Measurements from ENCODE around the gene AKAP13. TPM values are rescaled to one million over a fixed set of nuclear protein-coding genes. Genes with fewer than 3 reads are reported as not detected.
"Not testable (repeated sequence)": the region's sequence is repeated elsewhere in the genome, so short reads cannot be mapped to it uniquely, and the experiment has no call there.

Gene AKAP13
- total RNA-seq, 1 experiment from 2014 or later: 75.3 TPM

- no peak overlapping the region for H3K4me3 ChIP-seq
- H3K4me1 ChIP-seq: peaks cover 3% of the 10 kb centered on the region; the same call in 1 of the 2 replicates
- no peak overlapping the region for H3K27ac ChIP-seq
- H3K27me3 ChIP-seq: no peaks in the 10 kb centered on the region
- DNase-seq: peak; percentile 12 to 37
- no peaks in the 10 kb centered on the region for H3K9me3 ChIP-seq (replicated peaks)
- H3K36me3 ChIP-seq: peaks cover 8% of the 10 kb centered on the region
Measured at GRCh38 chr15:85527895-85528294, 147.5 kb downstream of the AKAP13 start.

GRCh38 chr15:85530079-85530478 lies 149.7 kb downstream of the AKAP13 start:
- H3K4me1 ChIP-seq: peaks cover 3% of the 10 kb centered on the region; the same call in 1 of the 2 replicates
- no peaks in the 10 kb centered on the region for H3K27me3 ChIP-seq
- H3K27ac ChIP-seq: no peak overlapping the region
- peaks cover 14% of the 10 kb centered on the region for H3K36me3 ChIP-seq
- H3K9me3 ChIP-seq (replicated peaks): no peaks in the 10 kb centered on the region
- no peak for DNase-seq
- no peak overlapping the region for H3K4me3 ChIP-seq

DNA sequence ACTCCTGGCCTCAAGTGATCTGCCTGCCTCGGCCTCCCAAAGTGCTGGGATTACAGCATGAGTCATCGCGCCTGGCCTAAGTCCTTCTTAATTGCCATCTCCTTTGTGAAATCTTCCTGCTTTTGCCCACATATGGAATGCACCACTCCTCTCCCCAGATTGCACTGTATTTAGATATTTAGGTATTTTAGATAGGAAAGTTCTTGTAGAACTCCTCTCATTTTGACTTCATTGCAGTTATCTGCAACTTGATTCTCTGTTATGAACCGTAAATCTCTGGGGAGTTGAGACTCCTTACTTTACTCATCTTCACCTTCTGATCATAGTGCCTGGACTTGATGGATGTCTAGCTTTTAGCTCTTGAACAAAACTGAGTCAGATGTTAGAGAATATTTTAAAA lies 150.7 kb downstream of the AKAP13 start:
- DNase-seq: no peak

DNA sequence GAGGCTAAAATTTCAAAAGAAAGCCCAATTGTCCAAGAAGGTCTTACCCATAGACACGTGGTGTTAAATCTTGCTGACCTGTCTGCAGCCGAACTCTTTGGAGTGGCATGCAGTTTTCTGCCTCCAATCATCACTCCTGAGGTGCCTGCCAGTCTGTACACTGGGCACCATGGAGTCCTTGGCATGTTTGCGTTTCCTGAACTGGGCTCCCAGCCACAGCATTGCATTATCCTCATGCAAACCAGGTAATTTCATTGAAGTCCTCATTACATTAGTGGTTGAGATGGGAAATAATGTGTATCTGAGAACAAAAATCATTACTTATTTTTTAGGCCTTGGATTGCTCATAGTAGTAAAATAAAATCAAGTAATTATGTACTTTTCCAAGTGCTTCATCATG lies 152.3 kb downstream of the AKAP13 start:
- Histone ChIP-seq H3K27me3 (no peaks in the 10 kb centered on the region), H3K4me1 (peaks cover 3% of the 10 kb centered on the region; the same call in 1 of the 2 replicates), H3K27ac (no peak overlapping the region), H3K36me3 (peaks cover 14% of the 10 kb centered on the region), H3K4me3 (no peak overlapping the region), H3K9me3 (replicated peaks) (no peaks in the 10 kb centered on the region)
- no peak for DNase-seq

More for the DNA sequence above, 150.7 kb downstream of the AKAP13 start:
- peaks cover 14% of the 10 kb centered on the region for H3K36me3 ChIP-seq
- no peaks in the 10 kb centered on the region for H3K27me3 ChIP-seq
- no peaks in the 10 kb centered on the region for H3K9me3 ChIP-seq (replicated peaks)
- H3K4me1 ChIP-seq: peaks cover 3% of the 10 kb centered on the region; the same call in 1 of the 2 replicates
- H3K4me3 ChIP-seq: no peak overlapping the region
- no peak overlapping the region for H3K27ac ChIP-seq

DNA sequence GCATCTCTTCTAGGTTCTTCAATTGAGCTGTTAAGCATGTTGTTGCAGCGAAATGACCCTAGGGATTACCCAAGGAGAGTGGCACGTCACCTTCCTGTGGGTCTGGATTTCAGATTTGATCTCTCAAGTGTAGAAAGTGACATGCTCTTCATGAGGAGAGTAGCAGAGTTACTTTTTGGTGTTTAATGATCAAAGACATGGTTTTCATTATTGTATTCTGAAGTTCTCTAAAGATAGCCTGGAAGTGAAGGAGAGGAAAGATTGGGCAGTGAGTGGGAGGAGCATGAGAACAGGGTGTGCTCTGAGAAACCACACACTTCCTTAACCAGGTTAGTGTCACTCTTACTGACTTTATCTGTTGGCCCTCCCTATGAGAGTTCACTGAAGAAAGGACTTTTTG lies 153.6 kb downstream of the AKAP13 start:
- H3K36me3 ChIP-seq: peaks cover 12% of the 10 kb centered on the region
- no peak for DNase-seq
- H3K4me3 ChIP-seq: no peak overlapping the region

DNA sequence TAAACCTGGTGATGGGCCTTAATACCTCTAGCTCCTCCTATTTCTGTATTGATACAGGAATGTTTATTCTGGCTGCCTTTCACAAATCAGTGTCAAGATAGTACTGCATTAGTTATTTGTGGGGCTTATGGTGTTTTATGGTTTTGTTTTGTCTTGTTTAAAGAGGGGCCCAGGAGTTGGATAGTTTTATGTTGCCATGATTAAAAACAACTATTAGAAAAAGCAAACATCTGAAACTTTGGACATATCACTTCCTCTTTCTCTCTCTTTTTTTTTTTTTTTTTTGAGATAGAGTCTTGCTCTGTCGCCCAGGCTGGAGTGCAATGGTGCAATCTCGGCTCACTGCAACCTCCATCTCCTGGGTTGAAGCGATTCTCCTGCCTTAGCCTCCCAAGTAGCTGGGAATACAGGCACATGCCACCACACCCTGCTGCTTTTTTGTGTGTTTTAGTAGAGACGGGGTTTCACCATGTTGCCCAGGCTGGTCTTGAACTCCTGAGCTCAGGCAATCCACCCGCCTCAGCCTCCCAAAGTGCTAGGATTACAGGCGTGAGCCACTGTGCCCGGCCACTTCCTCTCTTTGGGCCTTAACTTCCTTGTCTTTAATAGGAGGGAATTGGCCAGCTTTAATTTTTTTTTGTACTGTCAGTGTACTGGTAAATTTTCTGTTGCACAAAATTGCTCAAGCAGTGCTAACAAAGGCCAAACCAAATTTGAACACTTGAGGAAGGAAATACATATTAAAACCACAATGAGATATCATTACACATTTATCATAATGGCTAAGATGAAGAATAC lies 155.3 kb downstream of the AKAP13 start:
- H3K27me3 ChIP-seq; H3K9me3 ChIP-seq (replicated peaks); H3K27ac ChIP-seq; DNase-seq; H3K4me3 ChIP-seq; H3K36me3 ChIP-seq; H3K4me1 ChIP-seq: not testable (repeated sequence)

More for the DNA sequence above, 153.6 kb downstream of the AKAP13 start:
- Histone ChIP-seq H3K4me1 (no peaks in the 10 kb centered on the region), H3K27ac (no peak overlapping the region), H3K9me3 (replicated peaks) (no peaks in the 10 kb centered on the region), H3K27me3 (no peaks in the 10 kb centered on the region)

DNA sequence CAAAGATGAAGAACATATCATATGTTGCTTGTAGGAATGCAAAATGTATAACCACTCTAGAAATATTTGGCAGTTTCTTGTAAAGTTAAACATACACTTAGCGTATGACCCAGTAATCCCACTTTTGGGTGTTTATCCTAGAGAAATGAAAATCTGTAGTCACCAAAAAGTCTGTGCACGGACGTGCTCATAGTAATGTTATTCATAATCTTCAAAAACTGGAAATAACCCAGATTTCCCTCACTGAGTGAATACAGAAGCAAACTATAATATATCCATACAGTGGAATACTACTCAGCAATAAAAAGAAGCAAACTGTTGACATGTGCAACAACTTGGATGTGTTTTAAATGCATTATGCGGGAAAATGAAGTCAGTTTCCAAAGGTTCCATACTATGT lies 155.9 kb downstream of the AKAP13 start:
- Histone ChIP-seq H3K36me3 (peaks cover 9% of the 10 kb centered on the region), H3K4me1 (peaks cover 7% of the 10 kb centered on the region; the same call in 1 of the 2 replicates), H3K27me3 (no peaks in the 10 kb centered on the region), H3K9me3 (replicated peaks) (no peaks in the 10 kb centered on the region), H3K27ac (no peak overlapping the region), H3K4me3 (no peak overlapping the region)
- no peak for DNase-seq

DNA sequence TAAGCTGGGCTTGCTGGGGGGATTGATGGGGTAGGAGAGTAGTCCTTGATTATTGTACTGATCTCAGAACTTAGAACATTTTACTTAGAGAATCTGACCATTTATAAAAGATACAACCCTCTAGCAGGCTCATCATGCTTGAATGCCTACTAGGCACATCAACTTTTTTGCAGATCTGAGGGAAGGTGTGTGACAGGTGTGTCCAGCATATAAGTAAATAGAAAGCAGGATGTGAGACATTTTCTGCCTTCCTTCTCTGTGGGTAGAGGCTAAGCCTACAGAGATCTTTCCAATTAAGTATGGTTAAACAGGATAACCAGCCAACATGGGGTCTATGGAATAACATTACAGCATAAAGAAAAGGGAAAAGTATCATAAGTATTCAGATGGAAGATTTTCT lies 159.1 kb downstream of the AKAP13 start:
- Histone ChIP-seq H3K27ac (no peak overlapping the region), H3K27me3 (no peaks in the 10 kb centered on the region), H3K4me3 (no peak overlapping the region), H3K4me1 (peaks cover 14% of the 10 kb centered on the region; the same call in 1 of the 2 replicates), H3K36me3 (peaks cover 5% of the 10 kb centered on the region; the same call in 1 of the 2 replicates), H3K9me3 (replicated peaks) (no peaks in the 10 kb centered on the region)
- peak in 1 of 2 experiments; percentile 29 for DNase-seq

GRCh38 chr15:85540085-85540797 lies 159.8 kb downstream of the AKAP13 start:
- no peaks in the 10 kb centered on the region for H3K27me3 ChIP-seq
- H3K27ac ChIP-seq: no peak overlapping the region
- H3K36me3 ChIP-seq: peaks cover 11% of the 10 kb centered on the region; the same call in 1 of the 2 replicates
- peak in 1 of 2 experiments; percentile 17 for DNase-seq
- no peak overlapping the region for H3K4me3 ChIP-seq
- peaks cover 14% of the 10 kb centered on the region; the same call in 1 of the 2 replicates for H3K4me1 ChIP-seq
- H3K9me3 ChIP-seq (replicated peaks): no peaks in the 10 kb centered on the region

DNA sequence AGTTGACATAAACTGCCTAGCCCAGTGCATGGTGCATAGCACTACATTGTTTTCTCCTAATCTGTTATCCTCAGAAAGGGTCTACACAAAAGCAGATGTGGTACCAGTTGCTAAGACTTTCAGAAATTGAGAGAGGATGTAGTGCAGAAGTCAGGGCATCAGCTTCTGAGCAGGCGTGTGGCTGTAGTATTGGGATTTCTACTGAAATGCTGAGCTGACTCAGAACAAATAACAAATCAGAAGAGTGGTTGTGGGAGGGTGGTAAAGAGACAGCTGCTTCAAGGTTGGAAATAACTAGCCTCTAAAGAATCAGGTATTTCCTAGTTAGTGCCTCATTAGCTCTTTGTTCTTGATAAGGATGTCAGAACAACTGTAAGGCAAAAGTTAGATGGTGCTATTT lies 161.3 kb downstream of the AKAP13 start:
- no peak for DNase-seq
- H3K27me3 ChIP-seq: no peaks in the 10 kb centered on the region
- H3K36me3 ChIP-seq: peaks cover 14% of the 10 kb centered on the region
- H3K4me1 ChIP-seq: peaks cover 14% of the 10 kb centered on the region; the same call in 1 of the 2 replicates
- H3K9me3 ChIP-seq (replicated peaks): no peaks in the 10 kb centered on the region
- H3K4me3 ChIP-seq: no peak overlapping the region
- no peak overlapping the region for H3K27ac ChIP-seq

DNA sequence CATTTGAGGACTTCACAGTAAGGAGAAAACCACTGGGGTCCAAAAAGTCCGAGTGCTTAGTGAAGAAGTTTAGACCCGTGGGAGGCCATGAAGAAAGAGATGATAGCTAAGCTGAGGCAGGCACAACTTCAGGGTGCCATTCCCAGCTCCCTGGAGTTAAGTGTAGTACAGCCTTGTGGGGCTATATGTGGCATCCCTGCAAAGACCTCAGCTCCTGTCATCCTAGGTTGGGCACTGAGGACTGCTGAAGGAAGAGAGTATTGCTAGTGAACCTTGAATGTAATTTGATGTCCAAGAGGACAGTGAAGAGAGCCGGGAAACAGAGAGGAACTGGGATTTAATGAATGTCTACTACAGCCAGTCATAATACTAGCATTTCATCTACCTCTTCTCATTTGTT lies 162.1 kb downstream of the AKAP13 start:
- peaks cover 14% of the 10 kb centered on the region; the same call in 1 of the 2 replicates for H3K4me1 ChIP-seq
- no peak overlapping the region for H3K4me3 ChIP-seq
- no peaks in the 10 kb centered on the region for H3K27me3 ChIP-seq
- H3K27ac ChIP-seq: no peak overlapping the region
- no peaks in the 10 kb centered on the region for H3K9me3 ChIP-seq (replicated peaks)
- H3K36me3 ChIP-seq: peaks cover 14% of the 10 kb centered on the region
- no peak for DNase-seq

DNA sequence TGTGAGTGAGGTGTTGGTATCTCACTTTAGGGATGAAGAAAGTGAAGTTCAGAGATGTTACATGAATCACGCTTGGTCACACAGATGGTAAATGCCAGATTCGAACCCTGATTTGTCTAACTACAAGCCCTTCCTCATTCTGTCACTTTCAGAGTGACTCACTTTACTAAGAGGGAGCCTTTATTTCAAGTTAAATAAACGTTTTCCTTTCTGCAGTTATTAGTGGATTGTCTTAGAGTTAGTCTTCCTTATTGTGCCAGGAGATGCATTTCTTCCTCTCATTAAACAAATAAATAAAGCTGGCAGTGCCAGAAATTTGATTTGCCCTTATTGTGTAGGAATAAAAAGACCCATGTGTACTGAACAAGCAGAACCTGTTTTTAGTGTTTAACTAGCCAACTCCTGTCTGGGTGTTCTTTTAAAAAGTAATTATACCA lies 162.5 kb downstream of the AKAP13 start:
- H3K27me3 ChIP-seq: no peaks in the 10 kb centered on the region
- no peak for DNase-seq
- H3K9me3 ChIP-seq (replicated peaks): no peaks in the 10 kb centered on the region
- H3K36me3 ChIP-seq: peaks cover 14% of the 10 kb centered on the region
- H3K4me3 ChIP-seq: no peak overlapping the region
- no peak overlapping the region for H3K27ac ChIP-seq
- H3K4me1 ChIP-seq: peaks cover 14% of the 10 kb centered on the region; the same call in 1 of the 2 replicates

GRCh38 chr15:85543741-85544155 lies 163.3 kb downstream of the AKAP13 start:
- H3K27ac ChIP-seq: no peak overlapping the region
- no peaks in the 10 kb centered on the region for H3K9me3 ChIP-seq (replicated peaks)
- H3K27me3 ChIP-seq: no peaks in the 10 kb centered on the region
- H3K36me3 ChIP-seq: peaks cover 14% of the 10 kb centered on the region
- H3K4me1 ChIP-seq: peaks cover 14% of the 10 kb centered on the region; the same call in 1 of the 2 replicates
- no peak for DNase-seq
- no peak overlapping the region for H3K4me3 ChIP-seq

DNA sequence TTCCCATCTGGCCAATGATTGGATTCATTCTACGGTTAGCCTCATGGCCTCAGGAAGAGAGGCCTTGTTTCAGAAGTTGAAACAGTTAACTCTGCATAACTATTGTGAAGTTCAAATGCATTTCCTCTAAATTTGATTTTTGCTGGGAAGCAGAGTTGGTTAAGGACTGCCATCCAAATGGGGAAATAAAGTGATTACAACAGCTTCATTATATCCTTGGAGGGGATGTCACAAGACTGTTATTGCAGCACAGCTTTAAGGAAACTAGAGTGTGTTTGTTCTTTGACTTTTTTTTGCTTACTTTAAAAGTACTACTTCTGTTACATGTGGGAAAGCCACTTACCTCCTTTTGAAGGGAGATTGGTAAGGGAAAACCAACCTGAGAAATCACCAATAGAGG lies 164.8 kb downstream of the AKAP13 start:
- Histone ChIP-seq H3K36me3 (peaks cover 17% of the 10 kb centered on the region), H3K4me1 (peaks cover 9% of the 10 kb centered on the region; the same call in 1 of the 2 replicates), H3K27ac (no peak overlapping the region), H3K27me3 (no peaks in the 10 kb centered on the region), H3K9me3 (replicated peaks) (no peaks in the 10 kb centered on the region), H3K4me3 (no peak overlapping the region)
- no peak for DNase-seq

DNA sequence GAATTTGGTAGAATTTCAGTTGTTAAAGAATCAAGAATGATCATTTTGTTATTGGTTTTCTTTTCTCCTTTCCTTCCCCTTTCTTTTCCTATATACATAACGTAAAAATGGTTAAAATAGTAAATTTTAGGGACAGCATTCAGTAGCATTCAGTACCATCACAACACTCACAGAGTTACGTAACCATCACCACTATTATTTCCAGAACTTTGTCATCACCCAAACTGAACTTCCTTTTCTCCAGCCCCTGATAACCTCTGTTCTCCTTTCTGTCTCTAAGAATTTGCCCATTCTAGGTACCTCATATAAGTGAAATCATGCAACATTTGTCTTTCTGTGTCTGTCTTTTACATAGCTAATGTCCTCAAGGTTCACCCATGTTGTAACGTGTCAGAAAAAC lies 165.3 kb downstream of the AKAP13 start:
- Histone ChIP-seq H3K4me1 (peaks cover 9% of the 10 kb centered on the region; the same call in 1 of the 2 replicates), H3K9me3 (replicated peaks) (no peaks in the 10 kb centered on the region), H3K4me3 (no peak overlapping the region), H3K27ac (no peak overlapping the region), H3K36me3 (peaks cover 17% of the 10 kb centered on the region), H3K27me3 (no peaks in the 10 kb centered on the region)
- no peak for DNase-seq

Data from SJCRH30 (cell line).